Measurements from ENCODE around the gene METTL9. TPM values are rescaled to one million over a fixed set of nuclear protein-coding genes. Genes with fewer than 3 reads are reported as not detected.

The METTL9 gene
- total and polyA plus RNA-seq, 9 of the 15 experiments (the other 6 are each of a cell fraction or from before 2014, with no cell fraction given): 12.2 to 107 (median 79.1) TPM

DNA sequence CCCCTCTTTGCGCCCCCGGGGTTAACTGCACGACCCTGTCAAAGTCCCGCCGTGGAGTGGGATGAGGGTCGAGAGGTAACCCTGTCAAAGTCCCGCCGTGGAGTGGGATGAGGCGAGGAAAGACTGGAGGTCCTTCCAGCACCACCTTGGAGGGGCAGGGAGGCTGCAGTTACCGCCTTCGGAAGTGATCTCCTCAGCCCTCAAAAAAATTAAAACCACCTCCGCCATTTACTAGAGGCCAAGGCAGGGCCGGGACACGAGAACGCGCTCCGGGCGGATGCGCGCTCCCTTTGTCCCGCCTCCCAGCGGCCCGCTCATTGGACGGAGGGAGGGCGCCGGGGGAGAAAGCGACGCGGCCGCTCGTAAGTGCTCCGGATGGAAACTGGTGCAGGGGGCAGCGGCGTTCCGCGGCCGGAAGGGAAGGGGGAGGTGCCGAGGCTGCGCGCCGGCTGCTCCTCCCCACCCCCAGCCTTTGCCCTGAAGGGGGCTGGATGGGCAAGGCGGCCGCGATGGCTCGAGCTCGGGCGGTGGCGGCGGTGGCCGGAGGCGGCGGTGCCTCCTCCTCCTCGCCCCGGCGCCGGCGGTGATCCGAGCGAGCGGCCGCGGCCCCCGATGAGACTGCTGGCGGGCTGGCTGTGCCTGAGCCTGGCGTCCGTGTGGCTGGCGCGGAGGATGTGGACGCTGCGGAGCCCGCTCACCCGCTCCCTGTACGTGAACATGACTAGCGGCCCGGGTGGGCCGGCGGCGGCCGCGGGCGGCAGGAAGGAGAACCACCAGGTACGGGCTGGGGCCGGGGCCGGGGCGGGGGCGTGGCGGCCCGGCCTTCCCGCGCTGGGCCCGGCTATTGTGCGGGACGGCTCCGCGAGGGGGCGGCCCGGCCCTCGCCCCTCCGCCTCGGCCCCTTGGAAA is at the start of gene METTL9 (continued):
- TF ChIP-seq, protein P1, sequence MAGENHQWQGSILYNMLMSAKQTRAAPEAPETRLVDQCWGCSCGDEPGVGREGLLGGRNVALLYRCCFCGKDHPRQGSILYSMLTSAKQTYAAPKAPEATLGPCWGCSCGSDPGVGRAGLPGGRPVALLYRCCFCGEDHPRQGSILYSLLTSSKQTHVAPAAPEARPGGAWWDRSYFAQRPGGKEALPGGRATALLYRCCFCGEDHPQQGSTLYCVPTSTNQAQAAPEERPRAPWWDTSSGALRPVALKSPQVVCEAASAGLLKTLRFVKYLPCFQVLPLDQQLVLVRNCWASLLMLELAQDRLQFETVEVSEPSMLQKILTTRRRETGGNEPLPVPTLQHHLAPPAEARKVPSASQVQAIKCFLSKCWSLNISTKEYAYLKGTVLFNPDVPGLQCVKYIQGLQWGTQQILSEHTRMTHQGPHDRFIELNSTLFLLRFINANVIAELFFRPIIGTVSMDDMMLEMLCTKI (IDR thresholded peaks at IDR 0.05; ENCODE audit: partially characterized antibody): no peak
- TF ChIP-seq, protein P2, sequence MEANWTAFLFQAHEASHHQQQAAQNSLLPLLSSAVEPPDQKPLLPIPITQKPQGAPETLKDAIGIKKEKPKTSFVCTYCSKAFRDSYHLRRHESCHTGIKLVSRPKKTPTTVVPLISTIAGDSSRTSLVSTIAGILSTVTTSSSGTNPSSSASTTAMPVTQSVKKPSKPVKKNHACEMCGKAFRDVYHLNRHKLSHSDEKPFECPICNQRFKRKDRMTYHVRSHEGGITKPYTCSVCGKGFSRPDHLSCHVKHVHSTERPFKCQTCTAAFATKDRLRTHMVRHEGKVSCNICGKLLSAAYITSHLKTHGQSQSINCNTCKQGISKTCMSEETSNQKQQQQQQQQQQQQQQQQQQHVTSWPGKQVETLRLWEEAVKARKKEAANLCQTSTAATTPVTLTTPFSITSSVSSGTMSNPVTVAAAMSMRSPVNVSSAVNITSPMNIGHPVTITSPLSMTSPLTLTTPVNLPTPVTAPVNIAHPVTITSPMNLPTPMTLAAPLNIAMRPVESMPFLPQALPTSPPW (CRISPR knock-in tag; IDR thresholded peaks at IDR 0.05): peak; percentile 90
- TF ChIP-seq, protein P3, sequence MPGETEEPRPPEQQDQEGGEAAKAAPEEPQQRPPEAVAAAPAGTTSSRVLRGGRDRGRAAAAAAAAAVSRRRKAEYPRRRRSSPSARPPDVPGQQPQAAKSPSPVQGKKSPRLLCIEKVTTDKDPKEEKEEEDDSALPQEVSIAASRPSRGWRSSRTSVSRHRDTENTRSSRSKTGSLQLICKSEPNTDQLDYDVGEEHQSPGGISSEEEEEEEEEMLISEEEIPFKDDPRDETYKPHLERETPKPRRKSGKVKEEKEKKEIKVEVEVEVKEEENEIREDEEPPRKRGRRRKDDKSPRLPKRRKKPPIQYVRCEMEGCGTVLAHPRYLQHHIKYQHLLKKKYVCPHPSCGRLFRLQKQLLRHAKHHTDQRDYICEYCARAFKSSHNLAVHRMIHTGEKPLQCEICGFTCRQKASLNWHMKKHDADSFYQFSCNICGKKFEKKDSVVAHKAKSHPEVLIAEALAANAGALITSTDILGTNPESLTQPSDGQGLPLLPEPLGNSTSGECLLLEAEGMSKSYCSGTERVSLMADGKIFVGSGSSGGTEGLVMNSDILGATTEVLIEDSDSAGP (CRISPR knock-in tag; IDR thresholded peaks at IDR 0.05): peak; percentile 57; the same call in 1 of the 2 replicates
- TF ChIP-seq CREB1 (IDR thresholded peaks at IDR 0.05): peak; percentile 72; the same call in 1 of the 2 replicates
- peak; percentile 84 for TF ChIP-seq CREB1 (CRISPR knock-in tag; IDR thresholded peaks at IDR 0.05)
- peak; percentile 88 for TF ChIP-seq MTA3 (IDR thresholded peaks at IDR 0.05; ENCODE audit: borderline replicate concordance)
- TF ChIP-seq, protein P4, sequence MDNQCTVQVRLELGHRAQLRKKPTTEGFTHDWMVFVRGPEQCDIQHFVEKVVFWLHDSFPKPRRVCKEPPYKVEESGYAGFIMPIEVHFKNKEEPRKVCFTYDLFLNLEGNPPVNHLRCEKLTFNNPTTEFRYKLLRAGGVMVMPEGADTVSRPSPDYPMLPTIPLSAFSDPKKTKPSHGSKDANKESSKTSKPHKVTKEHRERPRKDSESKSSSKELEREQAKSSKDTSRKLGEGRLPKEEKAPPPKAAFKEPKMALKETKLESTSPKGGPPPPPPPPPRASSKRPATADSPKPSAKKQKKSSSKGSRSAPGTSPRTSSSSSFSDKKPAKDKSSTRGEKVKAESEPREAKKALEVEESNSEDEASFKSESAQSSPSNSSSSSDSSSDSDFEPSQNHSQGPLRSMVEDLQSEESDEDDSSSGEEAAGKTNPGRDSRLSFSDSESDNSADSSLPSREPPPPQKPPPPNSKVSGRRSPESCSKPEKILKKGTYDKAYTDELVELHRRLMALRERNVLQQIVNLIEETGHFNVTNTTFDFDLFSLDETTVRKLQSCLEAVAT (IDR thresholded peaks at IDR 0.05): no peak
- TF ChIP-seq, protein P5, sequence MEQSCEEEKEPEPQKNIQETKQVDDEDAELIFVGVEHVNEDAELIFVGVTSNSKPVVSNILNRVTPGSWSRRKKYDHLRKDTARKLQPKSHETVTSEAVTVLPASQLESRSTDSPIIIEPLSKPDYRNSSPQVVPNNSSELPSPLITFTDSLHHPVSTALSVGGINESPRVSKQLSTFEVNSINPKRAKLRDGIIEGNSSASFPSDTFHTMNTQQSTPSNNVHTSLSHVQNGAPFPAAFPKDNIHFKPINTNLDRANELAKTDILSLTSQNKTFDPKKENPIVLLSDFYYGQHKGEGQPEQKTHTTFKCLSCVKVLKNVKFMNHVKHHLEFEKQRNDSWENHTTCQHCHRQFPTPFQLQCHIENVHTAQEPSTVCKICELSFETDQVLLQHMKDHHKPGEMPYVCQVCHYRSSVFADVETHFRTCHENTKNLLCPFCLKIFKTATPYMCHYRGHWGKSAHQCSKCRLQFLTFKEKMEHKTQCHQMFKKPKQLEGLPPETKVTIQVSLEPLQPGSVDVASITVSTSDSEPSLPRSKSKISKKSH (CRISPR knock-in tag; IDR thresholded peaks at IDR 0.05): no peak
- peak; percentile 37 to 87 (median 85) for TF ChIP-seq YY1 (IDR thresholded peaks at IDR 0.05; ENCODE audit: borderline replicate concordance in 1 of 3, control insufficient read depth in 1 of 3, extremely low read depth in 1 of 3, insufficient read depth in 3 of 3, insufficient read length in 1 of 3, insufficient replicate concordance in 2 of 3, low read depth in 1 of 3, low read length in 2 of 3)
- TF ChIP-seq ELF4 (CRISPR knock-in tag; IDR thresholded peaks at IDR 0.05): no peak
- no peak for TF ChIP-seq SLC30A9 (CRISPR knock-in tag; IDR thresholded peaks at IDR 0.05)
- TF ChIP-seq, protein P6, sequence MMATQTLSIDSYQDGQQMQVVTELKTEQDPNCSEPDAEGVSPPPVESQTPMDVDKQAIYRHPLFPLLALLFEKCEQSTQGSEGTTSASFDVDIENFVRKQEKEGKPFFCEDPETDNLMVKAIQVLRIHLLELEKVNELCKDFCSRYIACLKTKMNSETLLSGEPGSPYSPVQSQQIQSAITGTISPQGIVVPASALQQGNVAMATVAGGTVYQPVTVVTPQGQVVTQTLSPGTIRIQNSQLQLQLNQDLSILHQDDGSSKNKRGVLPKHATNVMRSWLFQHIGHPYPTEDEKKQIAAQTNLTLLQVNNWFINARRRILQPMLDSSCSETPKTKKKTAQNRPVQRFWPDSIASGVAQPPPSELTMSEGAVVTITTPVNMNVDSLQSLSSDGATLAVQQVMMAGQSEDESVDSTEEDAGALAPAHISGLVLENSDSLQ (IDR thresholded peaks at IDR 0.05): peak; percentile 44; the same call in 1 of the 2 replicates
- no peak for TF ChIP-seq ZNF217 (CRISPR knock-in tag; IDR thresholded peaks at IDR 0.05)
- TF ChIP-seq RB1 (IDR thresholded peaks at IDR 0.05; ENCODE audit: low read depth): peak; percentile 98
- TF ChIP-seq BCOR (IDR thresholded peaks at IDR 0.05): no peak
- peak; percentile 97 to 98 for TF ChIP-seq MAZ (CRISPR knock-in tag; conservative IDR thresholded peaks at IDR 0.05 in 1 of 2, IDR thresholded peaks at IDR 0.05 in 1 of 2)
- no peak for TF ChIP-seq CBX5 (IDR thresholded peaks at IDR 0.05; ENCODE audit: borderline replicate concordance, low read depth)

All from K562 (cell line).